DND-41 (cell line): Measurements from ENCODE around the gene TRPV6.

Source experiments
- ATAC-seq: fragments of 200-7000 bp; cut with Tn5 transposase; 3 replicates; pipeline ENCODE4 v1.9.1; 2021; ENCODE audit warnings: low read depth; ENCODE audit not compliant: insufficient read depth
- DNase-seq: peaks from one replicate; pipeline ENCODE4 v3.0.0-alpha.2; 2020
- H2AFZ ChIP-seq: 2 replicates; pipeline ENCODE4 v1.6.0; 2012; ENCODE audit warnings: low read depth, low read length
- H3K27ac ChIP-seq: 2 replicates; pipeline ENCODE4 v1.5.1; 2012; ENCODE audit warnings: low read length, inconsistent platforms
- H3K27me3 ChIP-seq: fragments of 200-600 bp; sonication (generic); 2 replicates; pipeline ENCODE4 v1.6.0; 2012; ENCODE audit warnings: low read length, mild to moderate bottlenecking, inconsistent platforms; ENCODE audit not compliant: insufficient read depth, poor library complexity
- H3K36me3 ChIP-seq: 2 replicates; pipeline ENCODE4 v1.5.1; 2012; ENCODE audit warnings: low read length, inconsistent platforms; ENCODE audit not compliant: insufficient read depth
- H3K4me1 ChIP-seq: 2 replicates; pipeline ENCODE4 v1.5.1; 2012; ENCODE audit warnings: mild to moderate bottlenecking, low read length; ENCODE audit not compliant: insufficient read depth
- H3K4me2 ChIP-seq: 2 replicates; pipeline ENCODE4 v1.6.0; 2012; ENCODE audit warnings: mild to moderate bottlenecking, moderate library complexity, low read length, inconsistent platforms; ENCODE audit not compliant: insufficient read depth
- H3K4me3 ChIP-seq, 2 experiments: fragments of 200-600 bp in 1 of 2; shearing (Covaris generic) in 1 of 2; 2 replicates each; pipeline ENCODE4 v1.5.1; 2012 to 2016; ENCODE audit warnings: inconsistent platforms in 2 of 2, low read length in 2 of 2, mild to moderate bottlenecking in 2 of 2, low read depth in 1 of 2, moderate library complexity in 1 of 2
- H3K79me2 ChIP-seq: 2 replicates; pipeline ENCODE4 v1.6.0; 2012; ENCODE audit warnings: low read length, inconsistent platforms; ENCODE audit not compliant: insufficient read depth
- H3K9ac ChIP-seq: 2 replicates; pipeline ENCODE4 v1.6.0; 2012; ENCODE audit warnings: low read depth, mild to moderate bottlenecking, inconsistent platforms, low read length, moderate library complexity
- H3K9me3 ChIP-seq: 2 replicates; pipeline ENCODE4 v1.5.1; 2012; ENCODE audit warnings: low read length, moderate library complexity, mild to moderate bottlenecking, inconsistent platforms; ENCODE audit not compliant: insufficient read depth, severe bottlenecking
- H4K20me1 ChIP-seq: 2 replicates; pipeline ENCODE4 v1.6.0; 2012; ENCODE audit warnings: low read length; ENCODE audit not compliant: insufficient read depth
- EZH2 ChIP-seq: IDR thresholded peaks from 3 replicates; pipeline ENCODE4 v1.6.1; 2012; ENCODE audit warnings: borderline replicate concordance, low read depth, mild to moderate bottlenecking, moderate library complexity, low read length, inconsistent platforms; ENCODE audit not compliant: severe bottlenecking
- TF ChIP-seq, protein P1 (sequence below): IDR thresholded peaks from 2 replicates; pipeline ENCODE4 v1.5.1; 2012; ENCODE audit warnings: borderline replicate concordance, low read length, moderate library complexity, mild to moderate bottlenecking; ENCODE audit not compliant: poor library complexity, severe bottlenecking; ENCODE audit errors: extremely low read depth

TRPV6 gene

DNA sequence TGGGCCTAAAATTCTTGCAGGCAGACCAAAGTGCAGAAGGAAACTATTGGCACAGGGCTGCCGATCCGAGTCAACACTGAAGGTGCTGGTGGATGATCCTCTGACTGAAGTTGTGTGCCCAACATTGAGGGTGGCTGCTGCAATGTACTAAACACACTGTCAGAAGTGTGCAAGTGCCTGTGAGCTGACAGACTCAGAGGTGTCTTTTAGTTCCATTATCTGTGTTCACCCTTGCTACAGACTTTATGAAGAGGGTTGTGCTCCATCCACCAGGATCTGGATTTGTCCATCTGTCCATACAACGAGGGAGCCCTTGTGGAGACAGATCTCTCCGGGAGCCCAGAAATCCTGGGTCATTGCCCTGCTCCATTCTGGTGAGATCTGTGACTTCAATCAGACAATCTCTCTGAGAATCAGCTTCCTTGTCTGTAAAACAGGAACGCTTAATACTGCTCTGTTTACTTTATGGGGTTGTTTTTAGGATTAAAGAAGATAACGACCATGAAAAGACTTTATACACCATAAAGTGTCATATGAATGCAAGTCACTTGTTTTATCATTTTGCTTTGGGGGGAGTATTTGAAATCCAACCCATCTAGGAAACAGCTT is 9.5 kb upstream of the TRPV6 start:
- DNase-seq (no peak), ATAC-seq (no peak)
- no peak overlapping the region for H2AFZ ChIP-seq
- no peak overlapping the region for H3K4me2 ChIP-seq
- H3K79me2 ChIP-seq = no peaks in the 10 kb centered on the region
- H3K4me3 ChIP-seq = no peak overlapping the region
- no peaks in the 10 kb centered on the region; the same call in 1 of the 2 replicates for H4K20me1 ChIP-seq
- no peaks in the 10 kb centered on the region for H3K36me3 ChIP-seq
- H3K4me1 ChIP-seq = no peaks in the 10 kb centered on the region
- H3K9ac ChIP-seq = no peak overlapping the region
- H3K27me3 ChIP-seq = no peaks in the 10 kb centered on the region
- H3K27ac ChIP-seq = no peak overlapping the region
- TF ChIP-seq, protein P1, sequence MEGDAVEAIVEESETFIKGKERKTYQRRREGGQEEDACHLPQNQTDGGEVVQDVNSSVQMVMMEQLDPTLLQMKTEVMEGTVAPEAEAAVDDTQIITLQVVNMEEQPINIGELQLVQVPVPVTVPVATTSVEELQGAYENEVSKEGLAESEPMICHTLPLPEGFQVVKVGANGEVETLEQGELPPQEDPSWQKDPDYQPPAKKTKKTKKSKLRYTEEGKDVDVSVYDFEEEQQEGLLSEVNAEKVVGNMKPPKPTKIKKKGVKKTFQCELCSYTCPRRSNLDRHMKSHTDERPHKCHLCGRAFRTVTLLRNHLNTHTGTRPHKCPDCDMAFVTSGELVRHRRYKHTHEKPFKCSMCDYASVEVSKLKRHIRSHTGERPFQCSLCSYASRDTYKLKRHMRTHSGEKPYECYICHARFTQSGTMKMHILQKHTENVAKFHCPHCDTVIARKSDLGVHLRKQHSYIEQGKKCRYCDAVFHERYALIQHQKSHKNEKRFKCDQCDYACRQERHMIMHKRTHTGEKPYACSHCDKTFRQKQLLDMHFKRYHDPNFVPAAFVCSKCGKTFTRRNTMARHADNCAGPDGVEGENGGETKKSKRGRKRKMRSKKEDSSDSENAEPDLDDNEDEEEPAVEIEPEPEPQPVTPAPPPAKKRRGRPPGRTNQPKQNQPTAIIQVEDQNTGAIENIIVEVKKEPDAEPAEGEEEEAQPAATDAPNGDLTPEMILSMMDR = no peak
- no peak for TF ChIP-seq EZH2
- H3K9me3 ChIP-seq = no peaks in the 10 kb centered on the region

DNA sequence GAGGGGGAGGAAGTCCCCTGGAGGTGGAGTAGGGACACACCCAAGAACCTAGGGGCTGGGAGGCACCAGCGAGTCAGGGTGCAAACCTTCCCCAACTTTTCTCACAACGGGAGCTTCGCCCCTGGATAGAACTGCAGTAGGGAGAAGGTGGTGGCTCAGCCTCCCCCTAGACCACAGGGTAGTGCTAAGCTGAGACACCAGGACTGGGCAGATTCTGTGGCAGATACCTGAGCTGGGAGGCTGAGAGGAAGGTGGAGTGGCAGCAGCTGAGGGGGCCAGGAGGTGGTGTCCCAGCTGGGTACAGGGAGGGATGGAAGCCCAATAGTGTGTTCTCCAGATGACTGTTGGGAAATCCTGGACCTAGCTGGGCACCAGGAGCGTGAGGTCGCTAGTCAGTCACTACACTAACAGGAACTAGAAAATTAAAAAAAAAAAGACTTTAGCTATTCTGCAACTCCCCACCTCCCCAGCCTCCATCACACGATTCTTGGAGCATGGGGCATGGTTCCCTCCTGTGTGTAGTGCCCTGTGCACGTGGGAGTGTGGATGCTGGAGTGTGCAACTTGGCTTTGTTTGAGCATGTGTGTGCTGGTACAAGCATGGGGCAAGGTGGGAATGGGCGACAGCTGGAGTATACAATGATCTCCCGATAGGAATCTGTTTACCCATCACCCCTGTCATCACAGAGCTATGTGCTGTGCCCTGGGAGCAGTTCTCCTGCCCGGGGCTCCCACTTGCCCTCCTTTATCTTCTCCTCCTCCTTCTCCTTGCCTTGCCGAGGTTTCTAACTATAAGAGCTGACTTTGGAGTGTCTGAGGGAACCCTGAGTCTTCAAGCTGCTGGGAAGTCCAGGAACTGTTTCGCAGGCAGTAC is 8.8 kb upstream of the TRPV6 start:
- no peak for DNase-seq
- ATAC-seq = 0 out of 3 replicates have a peak, but pooled peaks have one; percentile 13
- Histone ChIP-seq H3K27me3 (no peaks in the 10 kb centered on the region), H3K36me3 (no peaks in the 10 kb centered on the region), H3K4me3 (no peak overlapping the region), H3K9me3 (no peaks in the 10 kb centered on the region), H3K79me2 (no peaks in the 10 kb centered on the region), H3K9ac (no peak overlapping the region), H3K4me2 (no peak overlapping the region), H3K27ac (no peak overlapping the region), H4K20me1 (no peaks in the 10 kb centered on the region; the same call in 1 of the 2 replicates), H3K4me1 (no peaks in the 10 kb centered on the region), H2AFZ (no peak overlapping the region)
- no peak for TF ChIP-seq EZH2
- TF ChIP-seq, protein P1 = no peak

DNA sequence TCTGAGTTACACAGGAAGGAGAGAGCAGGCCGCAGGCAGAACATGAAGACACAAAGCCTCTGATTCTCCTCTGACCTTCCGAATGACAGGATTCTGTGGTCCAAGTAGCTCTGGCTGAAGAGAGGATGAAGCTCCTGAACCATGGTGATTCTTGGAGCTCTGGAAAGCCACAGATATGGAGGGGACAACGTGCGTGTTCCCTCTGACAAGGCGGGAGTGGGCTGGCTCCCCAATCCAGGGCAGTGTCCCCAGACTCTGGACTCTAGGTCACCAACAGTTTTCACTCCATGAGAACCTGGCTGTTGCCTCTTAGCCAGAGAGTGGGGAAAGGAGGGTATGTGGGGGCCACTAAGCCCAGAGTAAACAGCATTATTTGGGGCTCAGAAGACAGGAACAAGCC is 7.4 kb upstream of the TRPV6 start:
- no peak overlapping the region for H3K4me3 ChIP-seq
- no peaks in the 10 kb centered on the region for H3K36me3 ChIP-seq
- DNase-seq (no peak), ATAC-seq (no peak)
- no peaks in the 10 kb centered on the region for H3K79me2 ChIP-seq
- H3K9me3 ChIP-seq = no peaks in the 10 kb centered on the region
- no peaks in the 10 kb centered on the region for H3K27me3 ChIP-seq
- no peak overlapping the region for H3K9ac ChIP-seq
- no peak overlapping the region for H3K27ac ChIP-seq
- no peak overlapping the region for H2AFZ ChIP-seq
- no peak overlapping the region for H3K4me2 ChIP-seq
- TF ChIP-seq EZH2 = no peak
- TF ChIP-seq, protein P1 = no peak
- no peaks in the 10 kb centered on the region; the same call in 1 of the 2 replicates for H4K20me1 ChIP-seq
- H3K4me1 ChIP-seq = no peaks in the 10 kb centered on the region
